Mucosa of rectum (tissue), 2 donors: Measurements from ENCODE around the gene LPIN1.
"Not testable (repeated sequence)": the region's sequence is repeated elsewhere in the genome, so short reads cannot be mapped to it uniquely, and the experiment has no call there.

ENCODE experiments used
- H3K27ac ChIP-seq, 2 donors: one replicate each; pipeline ENCODE4 v1.7.0; 2013; ENCODE audit warnings: inconsistent platforms in 2 of 2, low read depth in 2 of 2, low read length in 2 of 2
- H3K27me3 ChIP-seq, 2 donors: one replicate each; pipeline ENCODE4 v1.7.0; 2013; ENCODE audit warnings: low read length in 2 of 2; ENCODE audit not compliant: control insufficient read depth in 2 of 2, insufficient read depth in 2 of 2
- H3K36me3 ChIP-seq, 2 donors: one replicate each; pipeline ENCODE4 v1.7.0; 2013; ENCODE audit warnings: low read length in 2 of 2; ENCODE audit not compliant: control insufficient read depth in 2 of 2, insufficient read depth in 2 of 2
- H3K4me1 ChIP-seq, 2 donors: one replicate each; pipeline ENCODE4 v1.7.0; 2013; ENCODE audit warnings: low read length in 2 of 2, mild to moderate bottlenecking in 1 of 2; ENCODE audit not compliant: control insufficient read depth in 2 of 2, insufficient read depth in 2 of 2
- H3K4me3 ChIP-seq, 2 donors: one replicate each; pipeline ENCODE4 v1.7.0; 2013; ENCODE audit warnings: low read length in 2 of 2
- H3K9ac ChIP-seq, 2 donors: one replicate each; pipeline ENCODE4 v1.7.0; 2013; ENCODE audit warnings: low read length in 2 of 2, low read depth in 1 of 2, mild to moderate bottlenecking in 1 of 2
- H3K9me3 ChIP-seq, 2 donors: one replicate each; pipeline ENCODE4 v1.7.0; 2013; ENCODE audit warnings: low read length in 2 of 2; ENCODE audit not compliant: control insufficient read depth in 2 of 2
- donor health status: healthy.
- donor health status: Normal muscosa, but diverticular disease.

The LPIN1 gene

DNA sequence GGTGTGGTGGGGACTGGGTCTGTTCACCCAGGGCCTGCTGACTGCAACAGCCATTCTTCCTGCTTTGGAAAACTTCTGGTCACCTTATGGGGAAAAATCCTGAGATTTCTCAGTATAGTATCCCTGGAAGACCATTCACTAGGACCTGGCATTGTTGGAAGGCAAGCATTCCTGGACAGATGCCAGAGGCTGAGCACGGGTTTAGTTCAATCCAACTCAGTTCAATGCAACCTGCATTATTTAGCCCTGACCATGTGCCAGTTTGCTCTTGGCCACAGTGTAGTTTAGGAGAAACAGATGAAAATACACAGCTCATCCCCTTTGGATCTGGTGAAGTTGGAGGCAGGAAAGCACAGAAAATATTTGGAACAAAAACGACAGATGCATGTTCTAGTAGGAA lies 95.9 kb downstream of the LPIN1 start:
- no peaks in the 10 kb centered on the region for H3K9me3 ChIP-seq
- no peak overlapping the region for H3K9ac ChIP-seq
- H3K27ac ChIP-seq, result no peak overlapping the region
- H3K36me3 ChIP-seq, result no peaks in the 10 kb centered on the region
- H3K27me3 ChIP-seq, result peaks cover 0 to 6% of the 10 kb centered on the region in 2 donors
- no peak overlapping the region for H3K4me3 ChIP-seq
- H3K4me1 ChIP-seq, result no peaks in the 10 kb centered on the region

DNA sequence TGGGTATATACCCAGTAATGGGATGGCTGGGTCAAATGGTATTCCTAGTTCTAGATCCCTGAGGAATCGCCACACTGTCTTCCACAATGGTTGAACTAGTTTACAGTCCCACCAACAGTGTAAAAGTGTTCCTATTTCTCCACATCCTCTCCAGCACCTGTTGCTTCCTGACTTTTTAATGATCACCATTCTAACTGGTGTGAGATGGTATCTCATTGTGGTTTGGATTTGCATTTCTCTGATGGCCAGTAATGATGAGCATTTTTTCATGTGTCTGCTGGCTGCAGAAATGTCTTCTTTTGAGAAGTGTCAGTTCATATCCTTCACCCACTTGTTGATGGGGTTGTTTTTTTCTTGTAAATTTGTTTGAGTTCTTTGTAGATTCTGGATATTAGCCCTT lies 98.4 kb downstream of the LPIN1 start:
- not testable (repeated sequence) for H3K4me3 ChIP-seq, H3K27ac ChIP-seq, H3K9ac ChIP-seq, H3K4me1 ChIP-seq, H3K9me3 ChIP-seq, H3K36me3 ChIP-seq, H3K27me3 ChIP-seq

DNA sequence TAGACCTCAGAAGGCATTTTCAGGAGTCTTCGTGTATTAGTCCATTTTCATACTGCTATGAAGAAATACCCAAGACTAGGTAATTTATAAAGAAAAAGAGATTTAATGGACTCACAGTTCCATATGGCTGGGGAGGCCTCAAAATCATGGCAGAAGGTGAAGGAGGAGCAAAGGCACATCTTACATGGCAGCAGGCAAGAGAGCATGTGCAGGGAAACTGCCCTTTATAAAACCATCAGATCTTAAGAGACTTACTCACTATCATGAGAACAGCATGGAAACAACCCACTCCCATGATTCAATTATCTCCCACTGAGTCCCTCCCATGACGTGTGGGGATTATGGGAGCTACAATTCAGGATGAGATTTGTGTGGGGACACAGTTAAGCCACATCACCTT lies 101.5 kb downstream of the LPIN1 start:
- not testable (repeated sequence) for H3K36me3 ChIP-seq, H3K27ac ChIP-seq, H3K4me3 ChIP-seq, H3K9ac ChIP-seq, H3K4me1 ChIP-seq, H3K27me3 ChIP-seq, H3K9me3 ChIP-seq

DNA sequence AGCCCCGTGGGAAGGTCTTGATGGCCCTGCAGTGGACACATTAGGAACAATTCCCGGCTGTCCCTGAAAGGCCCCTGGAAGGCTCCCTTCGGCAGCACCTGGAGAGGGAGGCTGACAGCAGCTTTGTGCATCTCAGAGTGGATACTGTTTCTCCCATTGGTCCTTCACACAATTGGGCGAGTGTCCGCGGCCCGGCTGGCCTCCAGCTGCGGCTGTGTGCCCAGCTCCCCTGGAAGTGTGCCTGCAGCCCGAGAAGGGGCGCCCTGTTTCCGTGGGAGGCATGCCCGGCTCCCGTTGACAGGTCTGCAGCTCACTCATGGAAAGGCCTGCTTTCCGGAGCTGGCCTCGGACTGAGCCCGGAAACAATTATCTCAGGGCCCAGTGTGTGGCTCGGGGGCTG lies 103.7 kb downstream of the LPIN1 start:
- Histone ChIP-seq H3K36me3 (no peaks in the 10 kb centered on the region), H3K4me1 (no peaks in the 10 kb centered on the region), H3K27me3 (no peaks in the 10 kb centered on the region), H3K27ac (no peak overlapping the region), H3K4me3 (no peak overlapping the region), H3K9ac (no peak overlapping the region), H3K9me3 (no peaks in the 10 kb centered on the region)

DNA sequence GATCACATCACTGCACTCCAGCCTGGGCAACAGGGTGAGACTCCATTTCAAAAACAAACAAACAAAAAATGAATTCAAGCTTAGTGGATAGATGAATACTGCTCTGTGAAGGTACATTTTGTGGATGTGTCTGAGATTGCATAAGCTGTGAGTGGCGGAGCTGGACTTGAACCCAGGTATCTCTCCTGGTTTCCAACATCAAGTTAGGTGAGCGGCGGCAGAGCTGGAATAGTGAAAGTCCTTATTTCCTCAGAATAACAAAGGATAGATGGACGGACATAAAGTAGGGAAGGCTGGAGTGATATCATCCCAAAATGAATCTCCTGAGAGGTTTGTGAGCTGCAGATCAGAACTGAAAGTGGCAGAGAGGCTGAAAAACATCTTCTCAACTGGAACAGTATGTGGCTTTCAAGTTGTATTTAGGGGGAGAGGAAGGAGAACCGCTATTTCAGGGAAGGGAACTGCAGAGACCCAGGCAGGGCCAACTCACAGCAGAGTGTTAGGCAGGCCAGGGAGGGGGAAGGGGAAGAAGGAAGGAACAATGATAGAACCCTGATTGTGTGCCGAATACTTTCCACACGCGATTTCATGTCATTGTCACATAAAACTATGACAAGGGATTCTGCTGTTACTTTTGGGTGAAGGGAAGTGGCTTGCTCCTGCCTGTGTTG lies 106.2 kb downstream of the LPIN1 start:
- H3K27ac ChIP-seq, result no peak overlapping the region
- H3K27me3 ChIP-seq, result no peaks in the 10 kb centered on the region
- H3K36me3 ChIP-seq, result no peaks in the 10 kb centered on the region
- H3K9ac ChIP-seq, result no peak overlapping the region
- H3K4me3 ChIP-seq, result no peak overlapping the region
- H3K4me1 ChIP-seq, result no peaks in the 10 kb centered on the region
- no peaks in the 10 kb centered on the region for H3K9me3 ChIP-seq

DNA sequence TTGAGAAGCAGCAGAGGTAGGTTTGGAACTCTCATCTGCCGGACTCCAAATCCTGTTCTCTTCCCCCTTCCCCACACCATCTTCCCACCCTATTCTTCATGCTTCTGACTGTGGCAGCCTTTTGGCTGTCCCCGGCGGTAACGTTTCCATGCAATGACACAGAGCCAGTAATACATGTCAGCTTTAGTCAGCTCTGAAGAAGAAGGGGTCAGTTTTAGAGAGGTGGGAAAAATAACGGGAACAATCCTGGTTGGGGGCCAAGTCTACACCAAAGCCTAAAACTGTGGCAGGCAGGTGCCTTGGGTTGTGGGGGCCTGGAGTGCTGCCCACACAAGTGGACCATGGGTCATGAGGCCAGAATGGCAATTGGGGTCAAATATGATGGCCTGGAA lies 106.8 kb downstream of the LPIN1 start:
- Histone ChIP-seq H3K27ac (no peak overlapping the region), H3K36me3 (no peaks in the 10 kb centered on the region), H3K4me3 (no peak overlapping the region), H3K9ac (no peak overlapping the region), H3K9me3 (no peaks in the 10 kb centered on the region), H3K4me1 (no peaks in the 10 kb centered on the region), H3K27me3 (no peaks in the 10 kb centered on the region)

DNA sequence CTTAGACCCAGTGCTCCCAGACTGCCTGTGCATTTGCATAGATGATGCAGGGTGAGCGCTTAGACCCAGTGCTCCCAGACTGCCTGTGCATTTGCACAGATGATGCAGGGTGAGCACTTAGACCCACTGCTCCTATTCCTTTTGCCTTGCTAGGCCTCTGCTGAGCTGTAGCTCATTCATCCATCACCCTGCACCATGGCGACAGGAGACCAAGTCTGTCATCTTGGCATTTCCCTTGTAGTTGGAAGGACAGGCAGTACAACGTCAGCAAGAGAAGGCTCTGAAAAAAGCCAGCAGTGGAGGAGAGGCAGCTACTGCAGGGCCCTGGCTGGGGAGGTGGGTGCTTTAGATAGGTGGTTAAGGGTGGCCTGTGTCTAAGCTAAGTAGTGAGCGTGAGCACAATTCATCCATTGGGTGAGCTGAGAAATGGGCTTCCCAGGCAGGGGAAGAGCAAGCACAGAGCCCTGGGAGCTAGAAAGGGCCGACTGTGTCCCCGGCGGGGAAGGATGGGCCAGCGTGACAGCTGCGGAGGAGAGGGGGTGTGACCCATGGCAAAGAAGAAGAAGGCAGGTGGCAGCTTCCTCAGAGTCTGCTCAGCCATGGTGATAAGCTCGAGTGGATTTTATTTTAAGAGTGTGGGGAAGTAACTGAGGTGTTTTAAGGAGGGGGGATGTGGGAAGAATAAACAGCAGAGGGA lies 108.8 kb downstream of the LPIN1 start:
- H3K27me3 ChIP-seq, result no peaks in the 10 kb centered on the region
- H3K4me1 ChIP-seq, result no peaks in the 10 kb centered on the region
- no peak overlapping the region for H3K4me3 ChIP-seq
- H3K9me3 ChIP-seq, result no peaks in the 10 kb centered on the region
- H3K36me3 ChIP-seq, result no peaks in the 10 kb centered on the region
- H3K9ac ChIP-seq, result no peak overlapping the region
- no peak overlapping the region for H3K27ac ChIP-seq

DNA sequence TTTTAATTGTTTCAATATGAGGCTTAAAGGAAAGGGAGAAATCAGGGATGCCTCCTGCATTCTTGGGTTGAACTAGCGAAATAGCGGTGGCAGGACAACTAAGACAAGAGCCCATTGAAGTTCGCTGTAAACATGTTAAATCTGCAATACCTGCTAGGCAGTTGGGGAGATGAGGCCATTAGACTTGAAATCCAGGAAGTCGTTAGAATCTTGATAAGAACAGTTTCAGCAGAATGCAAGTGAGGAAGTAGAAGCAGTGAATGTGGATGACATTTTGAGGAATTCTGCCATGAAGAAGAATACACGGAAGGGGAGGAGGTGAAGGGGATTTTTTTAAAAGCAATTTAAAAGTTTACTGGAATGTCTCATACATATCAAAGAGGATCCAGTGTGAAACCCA lies 109.7 kb downstream of the LPIN1 start:
- H3K9ac ChIP-seq, result no peak overlapping the region
- no peaks in the 10 kb centered on the region for H3K27me3 ChIP-seq
- no peaks in the 10 kb centered on the region for H3K36me3 ChIP-seq
- H3K4me3 ChIP-seq, result no peak overlapping the region
- H3K27ac ChIP-seq, result no peak overlapping the region
- no peaks in the 10 kb centered on the region for H3K9me3 ChIP-seq
- no peaks in the 10 kb centered on the region for H3K4me1 ChIP-seq

DNA sequence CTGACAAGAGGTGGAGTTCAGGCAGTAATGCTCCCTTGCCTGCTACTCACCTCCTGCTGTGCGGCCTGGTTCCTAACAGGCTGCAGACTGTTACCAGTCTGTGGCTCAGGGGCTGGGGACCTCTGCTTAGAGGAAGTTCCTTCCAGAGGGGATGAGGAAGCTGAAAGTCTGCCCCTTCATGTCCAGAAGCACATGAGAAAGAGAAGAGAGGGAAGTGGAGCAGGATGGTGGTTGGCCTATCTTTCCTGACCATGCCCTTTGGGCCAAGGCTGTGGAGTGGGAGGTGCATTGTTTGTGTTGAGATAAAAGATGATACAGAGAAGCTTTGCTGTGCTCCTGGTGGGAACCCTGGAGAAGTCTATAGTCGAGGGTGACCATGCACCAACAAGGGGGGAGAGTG lies 112.5 kb downstream of the LPIN1 start:
- H3K27me3 ChIP-seq, result no peaks in the 10 kb centered on the region
- H3K4me1 ChIP-seq, result no peaks in the 10 kb centered on the region
- H3K9me3 ChIP-seq, result no peaks in the 10 kb centered on the region
- H3K36me3 ChIP-seq, result no peaks in the 10 kb centered on the region
- no peak overlapping the region for H3K27ac ChIP-seq
- H3K4me3 ChIP-seq, result no peak overlapping the region
- no peak overlapping the region for H3K9ac ChIP-seq

DNA sequence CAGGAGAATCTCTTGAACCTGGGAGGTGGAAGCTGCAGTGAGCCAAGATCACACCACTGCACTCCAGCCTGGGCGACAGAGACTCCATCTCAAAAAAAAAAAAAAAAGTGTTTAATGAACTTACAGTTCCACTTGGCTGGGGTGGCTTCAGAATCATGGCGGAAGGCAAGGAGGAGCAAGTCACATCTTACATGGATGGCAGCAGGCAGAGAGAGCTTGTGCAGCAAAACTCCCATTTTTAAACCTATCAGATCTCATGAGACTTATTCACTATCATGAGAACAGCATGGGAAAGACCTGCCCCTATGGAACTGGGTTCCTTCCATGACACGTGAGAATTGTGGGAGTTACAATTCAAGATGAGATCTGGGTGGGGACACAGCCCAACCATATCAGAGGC lies 113.5 kb downstream of the LPIN1 start:
- H3K36me3 ChIP-seq, H3K4me3 ChIP-seq, H3K27me3 ChIP-seq, H3K9ac ChIP-seq, H3K9me3 ChIP-seq, H3K27ac ChIP-seq, H3K4me1 ChIP-seq: not testable (repeated sequence)
